Loucy (cell line): ENCODE measurements around the gene ZFYVE28.

Experiments used
- H2AFZ ChIP-seq: fragments of 200-600 bp; sonication (generic); 2 replicates; pipeline ENCODE4 v1.6.0; 2016; ENCODE audit warnings: antibody characterized with exemption, mild to moderate bottlenecking, low read length, moderate library complexity
- H3F3A ChIP-seq: fragments of 200-600 bp; 2 replicates; pipeline ENCODE4 v1.6.0; 2016; ENCODE audit warnings: antibody characterized with exemption, low read depth, mild to moderate bottlenecking
- H3K27me3 ChIP-seq: fragments of 200-600 bp; sonication (generic); 2 replicates; pipeline ENCODE4 v1.6.1; 2014; ENCODE audit warnings: low read length, mild to moderate bottlenecking; ENCODE audit not compliant: insufficient read depth, poor library complexity, severe bottlenecking
- H3K36me3 ChIP-seq: fragments of 200-600 bp; sonication (generic); 2 replicates; pipeline ENCODE4 v1.6.1; 2016; ENCODE audit warnings: low read length; ENCODE audit not compliant: insufficient read depth
- H3K4me1 ChIP-seq: fragments of 200-600 bp; sonication (generic); 2 replicates; pipeline ENCODE4 v1.5.1; 2014; ENCODE audit warnings: low read length, mild to moderate bottlenecking; ENCODE audit not compliant: insufficient read depth, poor library complexity, severe bottlenecking
- H3K4me2 ChIP-seq: fragments of 200-600 bp; sonication (generic); 2 replicates; pipeline ENCODE4 v1.6.0; 2014; ENCODE audit warnings: antibody characterized with exemption, low read length, low read depth, mild to moderate bottlenecking; ENCODE audit not compliant: poor library complexity, severe bottlenecking
- H3K4me3 ChIP-seq: fragments of 200-600 bp; sonication (generic); 2 replicates; pipeline ENCODE4 v1.5.1; 2014; ENCODE audit warnings: low read length, mild to moderate bottlenecking, mixed read lengths; ENCODE audit not compliant: poor library complexity, severe bottlenecking
- H3K79me2 ChIP-seq: fragments of 200-600 bp; sonication (generic); 2 replicates; pipeline ENCODE4 v1.6.1; 2014; ENCODE audit warnings: low read length; ENCODE audit not compliant: insufficient read depth
- H3K9ac ChIP-seq: fragments of 200-600 bp; sonication (generic); 2 replicates; pipeline ENCODE4 v1.6.0; 2014; ENCODE audit warnings: mild to moderate bottlenecking, low read depth, low read length, moderate library complexity; ENCODE audit not compliant: poor library complexity, severe bottlenecking
- H3K9me2 ChIP-seq: fragments of 200-600 bp; sonication (generic); replicated peaks from 2 replicates; pipeline ENCODE4 v1.6.1; 2016; ENCODE audit warnings: low read depth, low read length, mixed read lengths
- H3K9me3 ChIP-seq: fragments of 200-600 bp; sonication (generic); 2 replicates; pipeline ENCODE4 v1.6.1; 2014; ENCODE audit warnings: mild to moderate bottlenecking, antibody characterized with exemption, low read length, low read depth; ENCODE audit not compliant: insufficient read depth
- H4K20me1 ChIP-seq: fragments of 200-600 bp; sonication (generic); 2 replicates; pipeline ENCODE4 v1.6.0; 2014; ENCODE audit warnings: antibody characterized with exemption, low read length, mild to moderate bottlenecking; ENCODE audit not compliant: insufficient read depth, poor library complexity, severe bottlenecking
- CTCF ChIP-seq: fragments of 200-600 bp; sonication (generic); conservative IDR thresholded peaks from 2 replicates; pipeline ENCODE4 v1.5.1; 2014; ENCODE audit warnings: mild to moderate bottlenecking, antibody characterized with exemption, low read length
- EZH2phosphoT487 ChIP-seq: fragments of 200-600 bp; IDR thresholded peaks from 2 replicates; pipeline ENCODE4 v1.6.1; 2018; ENCODE audit warnings: antibody characterized with exemption, mild to moderate bottlenecking, moderate library complexity, borderline replicate concordance

The ZFYVE28 gene

GRCh38 chr4:2406406-2406805 is 12.0 kb downstream of the ZFYVE28 start:
- no peak overlapping the region for H3K4me3 ChIP-seq
- no peaks in the 10 kb centered on the region for H3K9me2 ChIP-seq
- H3K4me2 ChIP-seq = no peak overlapping the region
- no peaks in the 10 kb centered on the region for H4K20me1 ChIP-seq
- H3K9me3 ChIP-seq = no peaks in the 10 kb centered on the region
- H3K79me2 ChIP-seq = no peaks in the 10 kb centered on the region
- no peak overlapping the region for H3K9ac ChIP-seq
- no peaks in the 10 kb centered on the region for H3F3A ChIP-seq
- H2AFZ ChIP-seq = no peak overlapping the region
- no peaks in the 10 kb centered on the region for H3K36me3 ChIP-seq
- peaks cover 5% of the 10 kb centered on the region for H3K4me1 ChIP-seq
- no peaks in the 10 kb centered on the region for H3K27me3 ChIP-seq
- no peak for TF ChIP-seq CTCF
- no peak for TF ChIP-seq EZH2phosphoT487

GRCh38 chr4:2402941-2403340 is 15.5 kb downstream of the ZFYVE28 start:
- Histone ChIP-seq H3K9me3 (no peaks in the 10 kb centered on the region), H3K36me3 (no peaks in the 10 kb centered on the region), H3K9ac (no peak overlapping the region), H3K9me2 (no peaks in the 10 kb centered on the region), H2AFZ (no peak overlapping the region), H3K4me2 (no peak overlapping the region), H3F3A (no peaks in the 10 kb centered on the region), H3K79me2 (no peaks in the 10 kb centered on the region), H3K4me3 (no peak overlapping the region), H3K27me3 (no peaks in the 10 kb centered on the region), H4K20me1 (no peaks in the 10 kb centered on the region), H3K4me1 (no peaks in the 10 kb centered on the region)
- TF ChIP-seq EZH2phosphoT487 = no peak
- TF ChIP-seq CTCF = no peak

GRCh38 chr4:2402048-2402842 is 16.2 kb downstream of the ZFYVE28 start:
- H3K4me3 ChIP-seq = no peak overlapping the region

More at GRCh38 chr4:2402048-2402842, 16.2 kb downstream of the ZFYVE28 start:
- Histone ChIP-seq H3K79me2 (no peaks in the 10 kb centered on the region), H3K27me3 (no peaks in the 10 kb centered on the region), H3K9me2 (no peaks in the 10 kb centered on the region), H3K9ac (no peak overlapping the region), H3K4me1 (no peaks in the 10 kb centered on the region), H3K9me3 (no peaks in the 10 kb centered on the region), H2AFZ (no peak overlapping the region), H4K20me1 (no peaks in the 10 kb centered on the region), H3K36me3 (no peaks in the 10 kb centered on the region), H3F3A (no peaks in the 10 kb centered on the region), H3K4me2 (no peak overlapping the region)
- TF ChIP-seq CTCF (no peak), EZH2phosphoT487 (no peak)
